H1 (cell line): ENCODE data around the gene OR51B4. TPM values are rescaled to one million over a fixed set of nuclear protein-coding genes. Genes with fewer than 3 reads are reported as not detected.

Experiments used
- BRCA1 ChIP-seq: IDR thresholded peaks from 2 replicates; pipeline ENCODE4 v1.6.1; 2012; ENCODE audit warnings: low read depth, low read length, improper control_type of control experiment
- CEBPB ChIP-seq: IDR thresholded peaks from 2 replicates; pipeline ENCODE4 v1.6.1; 2012; ENCODE audit warnings: low read depth, low read length
- FOSL1 ChIP-seq: IDR thresholded peaks from 2 replicates; pipeline ENCODE4 v1.6.1; 2011; ENCODE audit warnings: mild to moderate bottlenecking, low read depth, low read length, moderate library complexity; ENCODE audit not compliant: insufficient read depth
- JUND ChIP-seq: IDR thresholded peaks from 2 replicates; pipeline ENCODE4 v1.6.1; 2011; ENCODE audit warnings: mild to moderate bottlenecking, improper control_type of control experiment, low read length
- SIX5 ChIP-seq: IDR thresholded peaks from 2 replicates; pipeline ENCODE4 v1.6.1; 2011; ENCODE audit warnings: mild to moderate bottlenecking, low read depth, low read length
- polyA plus RNA-seq, 7 experiments: library from polyadenylated mRNA; depleted of rRNA in 3 of 7; stranded (reverse) in 5 of 7; unstranded in 2 of 7; fragments of >200 nt in 5 of 7; fragments of 200-250 nt in 2 of 7; gene quantifications; 1 replicate in 5 of 7; 2 replicates in 1 of 7; 4 replicates in 1 of 7; pipeline versions ENCODE4 v1.2.1 to v1.2.3, GENCODE V29; 2011 to 2013; ENCODE audit warnings: missing spikeins in 2 of 7, mixed read lengths in 2 of 7
- total RNA-seq: library from RNA; stranded (reverse); fragmentation: NEBNext Ultra II Directional; extraction: Animal tissue kit (Norgen Biotek cat#: 25700); gene quantifications from 2 replicates; pipeline ENCODE4 v1.2.1, GENCODE V29; 2021
- TF ChIP-seq, protein P1 (sequence below): fragments of 300-600 bp; sonication (generic); IDR thresholded peaks from 2 replicates; pipeline ENCODE4 v1.7.1; 2012; ENCODE audit warnings: low read length, moderate library complexity, mild to moderate bottlenecking, inconsistent platforms; ENCODE audit not compliant: insufficient replicate concordance

Gene OR51B4
- total and polyA plus RNA-seq, 2 of the 8 experiments (the other 6 are each of a cell fraction or from before 2014, with no cell fraction given) = not detected

- TF ChIP-seq JUND (no peak), SIX5 (no peak), BRCA1 (no peak), FOSL1 (no peak), CEBPB (no peak)
- TF ChIP-seq, protein P1, sequence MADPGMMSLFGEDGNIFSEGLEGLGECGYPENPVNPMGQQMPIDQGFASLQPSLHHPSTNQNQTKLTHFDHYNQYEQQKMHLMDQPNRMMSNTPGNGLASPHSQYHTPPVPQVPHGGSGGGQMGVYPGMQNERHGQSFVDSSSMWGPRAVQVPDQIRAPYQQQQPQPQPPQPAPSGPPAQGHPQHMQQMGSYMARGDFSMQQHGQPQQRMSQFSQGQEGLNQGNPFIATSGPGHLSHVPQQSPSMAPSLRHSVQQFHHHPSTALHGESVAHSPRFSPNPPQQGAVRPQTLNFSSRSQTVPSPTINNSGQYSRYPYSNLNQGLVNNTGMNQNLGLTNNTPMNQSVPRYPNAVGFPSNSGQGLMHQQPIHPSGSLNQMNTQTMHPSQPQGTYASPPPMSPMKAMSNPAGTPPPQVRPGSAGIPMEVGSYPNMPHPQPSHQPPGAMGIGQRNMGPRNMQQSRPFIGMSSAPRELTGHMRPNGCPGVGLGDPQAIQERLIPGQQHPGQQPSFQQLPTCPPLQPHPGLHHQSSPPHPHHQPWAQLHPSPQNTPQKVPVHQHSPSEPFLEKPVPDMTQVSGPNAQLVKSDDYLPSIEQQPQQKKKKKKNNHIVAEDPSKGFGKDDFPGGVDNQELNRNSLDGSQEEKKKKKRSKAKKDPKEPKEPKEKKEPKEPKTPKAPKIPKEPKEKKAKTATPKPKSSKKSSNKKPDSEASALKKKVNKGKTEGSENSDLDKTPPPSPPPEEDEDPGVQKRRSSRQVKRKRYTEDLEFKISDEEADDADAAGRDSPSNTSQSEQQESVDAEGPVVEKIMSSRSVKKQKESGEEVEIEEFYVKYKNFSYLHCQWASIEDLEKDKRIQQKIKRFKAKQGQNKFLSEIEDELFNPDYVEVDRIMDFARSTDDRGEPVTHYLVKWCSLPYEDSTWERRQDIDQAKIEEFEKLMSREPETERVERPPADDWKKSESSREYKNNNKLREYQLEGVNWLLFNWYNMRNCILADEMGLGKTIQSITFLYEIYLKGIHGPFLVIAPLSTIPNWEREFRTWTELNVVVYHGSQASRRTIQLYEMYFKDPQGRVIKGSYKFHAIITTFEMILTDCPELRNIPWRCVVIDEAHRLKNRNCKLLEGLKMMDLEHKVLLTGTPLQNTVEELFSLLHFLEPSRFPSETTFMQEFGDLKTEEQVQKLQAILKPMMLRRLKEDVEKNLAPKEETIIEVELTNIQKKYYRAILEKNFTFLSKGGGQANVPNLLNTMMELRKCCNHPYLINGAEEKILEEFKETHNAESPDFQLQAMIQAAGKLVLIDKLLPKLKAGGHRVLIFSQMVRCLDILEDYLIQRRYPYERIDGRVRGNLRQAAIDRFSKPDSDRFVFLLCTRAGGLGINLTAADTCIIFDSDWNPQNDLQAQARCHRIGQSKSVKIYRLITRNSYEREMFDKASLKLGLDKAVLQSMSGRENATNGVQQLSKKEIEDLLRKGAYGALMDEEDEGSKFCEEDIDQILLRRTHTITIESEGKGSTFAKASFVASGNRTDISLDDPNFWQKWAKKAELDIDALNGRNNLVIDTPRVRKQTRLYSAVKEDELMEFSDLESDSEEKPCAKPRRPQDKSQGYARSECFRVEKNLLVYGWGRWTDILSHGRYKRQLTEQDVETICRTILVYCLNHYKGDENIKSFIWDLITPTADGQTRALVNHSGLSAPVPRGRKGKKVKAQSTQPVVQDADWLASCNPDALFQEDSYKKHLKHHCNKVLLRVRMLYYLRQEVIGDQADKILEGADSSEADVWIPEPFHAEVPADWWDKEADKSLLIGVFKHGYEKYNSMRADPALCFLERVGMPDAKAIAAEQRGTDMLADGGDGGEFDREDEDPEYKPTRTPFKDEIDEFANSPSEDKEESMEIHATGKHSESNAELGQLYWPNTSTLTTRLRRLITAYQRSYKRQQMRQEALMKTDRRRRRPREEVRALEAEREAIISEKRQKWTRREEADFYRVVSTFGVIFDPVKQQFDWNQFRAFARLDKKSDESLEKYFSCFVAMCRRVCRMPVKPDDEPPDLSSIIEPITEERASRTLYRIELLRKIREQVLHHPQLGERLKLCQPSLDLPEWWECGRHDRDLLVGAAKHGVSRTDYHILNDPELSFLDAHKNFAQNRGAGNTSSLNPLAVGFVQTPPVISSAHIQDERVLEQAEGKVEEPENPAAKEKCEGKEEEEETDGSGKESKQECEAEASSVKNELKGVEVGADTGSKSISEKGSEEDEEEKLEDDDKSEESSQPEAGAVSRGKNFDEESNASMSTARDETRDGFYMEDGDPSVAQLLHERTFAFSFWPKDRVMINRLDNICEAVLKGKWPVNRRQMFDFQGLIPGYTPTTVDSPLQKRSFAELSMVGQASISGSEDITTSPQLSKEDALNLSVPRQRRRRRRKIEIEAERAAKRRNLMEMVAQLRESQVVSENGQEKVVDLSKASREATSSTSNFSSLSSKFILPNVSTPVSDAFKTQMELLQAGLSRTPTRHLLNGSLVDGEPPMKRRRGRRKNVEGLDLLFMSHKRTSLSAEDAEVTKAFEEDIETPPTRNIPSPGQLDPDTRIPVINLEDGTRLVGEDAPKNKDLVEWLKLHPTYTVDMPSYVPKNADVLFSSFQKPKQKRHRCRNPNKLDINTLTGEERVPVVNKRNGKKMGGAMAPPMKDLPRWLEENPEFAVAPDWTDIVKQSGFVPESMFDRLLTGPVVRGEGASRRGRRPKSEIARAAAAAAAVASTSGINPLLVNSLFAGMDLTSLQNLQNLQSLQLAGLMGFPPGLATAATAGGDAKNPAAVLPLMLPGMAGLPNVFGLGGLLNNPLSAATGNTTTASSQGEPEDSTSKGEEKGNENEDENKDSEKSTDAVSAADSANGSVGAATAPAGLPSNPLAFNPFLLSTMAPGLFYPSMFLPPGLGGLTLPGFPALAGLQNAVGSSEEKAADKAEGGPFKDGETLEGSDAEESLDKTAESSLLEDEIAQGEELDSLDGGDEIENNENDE = no peak
These were observed 35.9 kb downstream of the OR51B4 start (continued) for GRCh38 chr11:5265832-5266231.
